Progenitor cell of endocrine pancreas (in vitro differentiated cells): ENCODE results near the gene ALKBH2. TPM values are rescaled to one million over a fixed set of nuclear protein-coding genes. Genes with fewer than 3 reads are reported as not detected.
A peak's percentile ranks its signal among the peaks of the same experiment; 100 is the strongest.

Experiments
- DNase-seq: peaks from one replicate; pipeline ENCODE4 v3.0.0; 2021; ENCODE audit warnings: low spot score; ENCODE audit not compliant: unreplicated experiment
- H3K27ac Mint-ChIP-seq: 2 replicates; pipeline ENCODE4 v1.8.0; 2021; ENCODE audit warnings: mild to moderate bottlenecking, moderate library complexity, mixed read lengths
- H3K27me3 Mint-ChIP-seq: 2 replicates; pipeline ENCODE4 v1.8.0; 2021; ENCODE audit warnings: mixed read lengths
- H3K36me3 Mint-ChIP-seq: 2 replicates; pipeline ENCODE4 v1.8.0; 2022; ENCODE audit warnings: mixed read lengths; ENCODE audit not compliant: insufficient read depth
- H3K4me1 Mint-ChIP-seq: 2 replicates; pipeline ENCODE4 v1.8.0; 2021; ENCODE audit warnings: low read depth, mixed read lengths
- H3K4me3 Mint-ChIP-seq: 2 replicates; pipeline ENCODE4 v1.8.0; 2021; ENCODE audit warnings: low read depth, mild to moderate bottlenecking, moderate library complexity, mixed read lengths
- H3K9me3 Mint-ChIP-seq: 2 replicates; pipeline ENCODE4 v1.8.0; 2021; ENCODE audit warnings: low read depth, mixed read lengths
- total RNA-seq: library from RNA; stranded (reverse); gene quantifications from 2 replicates; pipeline ENCODE4 v1.2.1, GENCODE V29; 2021
- TF ChIP-seq, protein P1 (sequence below): fragments of 200-600 bp; sonication (generic); IDR thresholded peaks from one replicate; pipeline ENCODE4 v1.5.0; 2021; ENCODE audit warnings: antibody characterized with exemption, mild to moderate bottlenecking; ENCODE audit not compliant: unreplicated experiment

Gene ALKBH2
- total RNA-seq, 1 donor from 2014 or later = 22.0 TPM

- no peaks in the 10 kb centered on the region for H3K36me3 Mint-ChIP-seq
- H3K27me3 Mint-ChIP-seq = no peaks in the 10 kb centered on the region
- no peak overlapping the region for H3K4me3 Mint-ChIP-seq
- H3K9me3 Mint-ChIP-seq = no peaks in the 10 kb centered on the region
- peaks cover 2% of the 10 kb centered on the region for H3K4me1 Mint-ChIP-seq
- H3K27ac Mint-ChIP-seq = no peak overlapping the region
- no peak for DNase-seq
- TF ChIP-seq, protein P1, sequence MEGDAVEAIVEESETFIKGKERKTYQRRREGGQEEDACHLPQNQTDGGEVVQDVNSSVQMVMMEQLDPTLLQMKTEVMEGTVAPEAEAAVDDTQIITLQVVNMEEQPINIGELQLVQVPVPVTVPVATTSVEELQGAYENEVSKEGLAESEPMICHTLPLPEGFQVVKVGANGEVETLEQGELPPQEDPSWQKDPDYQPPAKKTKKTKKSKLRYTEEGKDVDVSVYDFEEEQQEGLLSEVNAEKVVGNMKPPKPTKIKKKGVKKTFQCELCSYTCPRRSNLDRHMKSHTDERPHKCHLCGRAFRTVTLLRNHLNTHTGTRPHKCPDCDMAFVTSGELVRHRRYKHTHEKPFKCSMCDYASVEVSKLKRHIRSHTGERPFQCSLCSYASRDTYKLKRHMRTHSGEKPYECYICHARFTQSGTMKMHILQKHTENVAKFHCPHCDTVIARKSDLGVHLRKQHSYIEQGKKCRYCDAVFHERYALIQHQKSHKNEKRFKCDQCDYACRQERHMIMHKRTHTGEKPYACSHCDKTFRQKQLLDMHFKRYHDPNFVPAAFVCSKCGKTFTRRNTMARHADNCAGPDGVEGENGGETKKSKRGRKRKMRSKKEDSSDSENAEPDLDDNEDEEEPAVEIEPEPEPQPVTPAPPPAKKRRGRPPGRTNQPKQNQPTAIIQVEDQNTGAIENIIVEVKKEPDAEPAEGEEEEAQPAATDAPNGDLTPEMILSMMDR = no peak
These were observed 33.5 kb upstream of the ALKBH2 start for GRCh38 chr12:109126784-109127183.

DNA sequence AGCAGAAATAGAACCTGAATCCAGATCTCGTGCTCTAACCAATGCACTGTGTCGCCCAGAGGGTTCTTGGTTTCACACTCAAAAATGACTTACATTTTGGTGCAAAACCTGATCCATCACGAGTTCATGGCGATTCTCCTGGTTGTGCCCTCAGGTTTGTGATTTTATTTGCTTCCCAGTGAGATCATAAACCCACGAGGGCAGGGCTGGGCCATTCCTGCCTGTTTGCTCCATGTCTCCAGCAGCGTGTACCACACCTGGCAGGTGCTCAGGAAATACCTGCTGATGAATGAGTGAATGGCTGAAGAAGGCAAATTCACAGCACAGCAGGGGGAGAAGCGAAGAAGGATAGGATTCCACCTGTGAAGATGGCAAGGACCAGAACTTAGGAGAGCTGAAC lies 32.5 kb upstream of the ALKBH2 start:
- H3K36me3 Mint-ChIP-seq = no peaks in the 10 kb centered on the region
- H3K4me1 Mint-ChIP-seq = peaks cover under 1% of the 10 kb centered on the region
- H3K4me3 Mint-ChIP-seq = no peak overlapping the region
- no peaks in the 10 kb centered on the region for H3K9me3 Mint-ChIP-seq
- H3K27ac Mint-ChIP-seq = no peak overlapping the region
- no peaks in the 10 kb centered on the region for H3K27me3 Mint-ChIP-seq
- TF ChIP-seq, protein P1 = no peak
- no peak for DNase-seq

DNA sequence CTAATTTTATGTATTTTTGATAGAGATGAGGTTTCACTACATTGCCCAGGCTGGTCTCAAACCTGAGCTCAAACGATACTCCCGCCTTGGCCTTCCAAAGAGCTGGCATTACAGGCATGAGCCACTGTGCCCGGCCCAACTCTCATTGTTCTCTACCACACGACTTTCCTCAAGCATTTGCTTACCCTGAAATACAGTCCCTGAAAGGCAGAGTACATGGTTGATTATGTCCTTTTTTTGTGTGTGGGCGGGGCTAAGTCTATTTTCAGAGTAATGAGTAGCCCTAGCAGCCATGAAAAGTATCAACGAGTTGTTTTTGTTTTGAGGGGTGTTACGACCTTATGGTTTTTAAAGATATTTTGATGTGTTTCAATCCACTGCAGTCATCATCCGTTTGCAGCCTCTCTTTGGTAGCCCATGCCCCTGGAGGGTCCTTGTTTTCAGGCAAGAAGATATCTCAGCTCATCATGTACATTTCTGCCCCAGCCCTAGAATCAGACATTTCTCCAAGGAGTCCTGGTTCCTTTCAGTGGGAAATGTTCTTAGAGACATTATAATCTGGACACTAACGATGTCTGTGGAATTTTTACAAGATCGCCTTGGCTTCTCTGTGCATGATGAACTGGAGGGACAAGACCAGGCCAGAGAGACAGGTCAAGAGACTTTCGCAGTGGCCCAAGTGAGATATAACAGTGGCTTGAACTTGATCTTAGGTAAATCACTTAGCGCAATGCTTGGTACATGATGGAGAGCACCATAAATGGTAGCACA lies 31.8 kb upstream of the ALKBH2 start:
- no peak overlapping the region for H3K27ac Mint-ChIP-seq
- TF ChIP-seq, protein P1 = no peak

DNA sequence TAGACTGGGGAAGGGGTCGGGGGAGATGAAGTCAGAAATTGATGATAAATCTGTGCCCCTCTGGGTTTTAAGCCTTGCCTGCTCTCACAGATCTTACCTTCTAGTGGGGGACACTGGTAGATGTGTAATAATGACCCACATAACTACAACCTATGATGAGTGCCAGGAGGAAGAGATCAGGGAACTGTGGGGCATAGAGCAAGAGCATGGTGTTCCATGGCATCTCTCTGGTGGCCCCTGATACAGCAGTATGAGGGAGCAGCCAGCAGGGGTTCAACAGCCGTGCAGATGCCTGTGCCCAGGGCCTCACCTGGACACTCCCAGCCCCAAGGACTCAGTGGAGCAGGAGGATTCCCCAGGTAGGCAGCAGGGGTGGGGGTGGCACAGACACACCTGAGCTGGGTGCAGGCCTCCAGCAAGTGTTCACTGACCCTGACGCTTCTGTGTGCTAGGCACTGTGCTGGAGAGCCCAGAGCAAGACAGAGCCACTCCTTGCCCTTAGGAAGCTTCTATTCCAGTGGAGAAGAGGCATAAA lies 28.1 kb upstream of the ALKBH2 start:
- H3K36me3 Mint-ChIP-seq = peaks cover 1% of the 10 kb centered on the region
- no peak overlapping the region for H3K27ac Mint-ChIP-seq
- DNase-seq = no peak
- H3K4me1 Mint-ChIP-seq = peaks cover 8% of the 10 kb centered on the region
- H3K4me3 Mint-ChIP-seq = no peak overlapping the region
- TF ChIP-seq, protein P1 = no peak
- H3K27me3 Mint-ChIP-seq = no peaks in the 10 kb centered on the region
- no peaks in the 10 kb centered on the region for H3K9me3 Mint-ChIP-seq

More for the DNA sequence above, 31.8 kb upstream of the ALKBH2 start:
- peaks cover 2% of the 10 kb centered on the region for H3K4me1 Mint-ChIP-seq
- no peak for DNase-seq
- H3K9me3 Mint-ChIP-seq = no peaks in the 10 kb centered on the region
- no peak overlapping the region for H3K4me3 Mint-ChIP-seq
- H3K27me3 Mint-ChIP-seq = no peaks in the 10 kb centered on the region
- H3K36me3 Mint-ChIP-seq = no peaks in the 10 kb centered on the region

GRCh38 chr12:109120557-109120956 lies 27.3 kb upstream of the ALKBH2 start:
- Mint-ChIP-seq H3K27me3 (no peaks in the 10 kb centered on the region), H3K27ac (peak overlapping the region; percentile 12), H3K4me1 (peaks cover 17% of the 10 kb centered on the region), H3K9me3 (no peaks in the 10 kb centered on the region), H3K36me3 (peaks cover 1% of the 10 kb centered on the region), H3K4me3 (no peak overlapping the region)
- TF ChIP-seq, protein P1 = no peak
- DNase-seq = no peak
